ENCODE data around the gene AKAP9. TPM values are rescaled to one million over a fixed set of nuclear protein-coding genes. Genes with fewer than 3 reads are reported as not detected.
"Not testable (repeated sequence)": the region's sequence is repeated elsewhere in the genome, so short reads cannot be mapped to it uniquely, and the experiment has no call there.

Gene AKAP9
- total RNA-seq, 4 donors from 2014 or later, result 188 to 236 (median 192) TPM

DNA sequence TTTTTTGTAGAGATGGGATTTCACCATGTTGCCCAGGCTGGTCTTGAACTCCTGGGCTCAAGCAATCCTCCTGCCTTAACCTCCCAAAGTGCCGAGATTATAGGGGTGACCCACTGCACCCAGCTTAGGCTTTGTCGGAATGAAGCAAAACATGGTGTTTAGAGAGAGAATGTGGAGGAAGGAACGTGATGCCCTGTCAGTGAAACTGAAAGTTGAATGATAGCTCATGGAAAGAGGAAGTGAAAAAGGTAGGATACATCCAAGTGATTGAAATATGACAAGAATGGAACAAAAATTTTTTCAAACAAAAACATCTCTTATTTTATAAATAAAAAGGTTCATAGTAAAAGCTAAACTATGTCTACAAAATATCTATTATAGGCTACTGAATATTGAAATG is 5.9 kb downstream of the AKAP9 start:
- H3K27me3 ChIP-seq, result no peaks in the 10 kb centered on the region
- TF ChIP-seq POLR2A (IDR thresholded peaks at IDR 0.05), result no peak
- TF ChIP-seq, protein P1, sequence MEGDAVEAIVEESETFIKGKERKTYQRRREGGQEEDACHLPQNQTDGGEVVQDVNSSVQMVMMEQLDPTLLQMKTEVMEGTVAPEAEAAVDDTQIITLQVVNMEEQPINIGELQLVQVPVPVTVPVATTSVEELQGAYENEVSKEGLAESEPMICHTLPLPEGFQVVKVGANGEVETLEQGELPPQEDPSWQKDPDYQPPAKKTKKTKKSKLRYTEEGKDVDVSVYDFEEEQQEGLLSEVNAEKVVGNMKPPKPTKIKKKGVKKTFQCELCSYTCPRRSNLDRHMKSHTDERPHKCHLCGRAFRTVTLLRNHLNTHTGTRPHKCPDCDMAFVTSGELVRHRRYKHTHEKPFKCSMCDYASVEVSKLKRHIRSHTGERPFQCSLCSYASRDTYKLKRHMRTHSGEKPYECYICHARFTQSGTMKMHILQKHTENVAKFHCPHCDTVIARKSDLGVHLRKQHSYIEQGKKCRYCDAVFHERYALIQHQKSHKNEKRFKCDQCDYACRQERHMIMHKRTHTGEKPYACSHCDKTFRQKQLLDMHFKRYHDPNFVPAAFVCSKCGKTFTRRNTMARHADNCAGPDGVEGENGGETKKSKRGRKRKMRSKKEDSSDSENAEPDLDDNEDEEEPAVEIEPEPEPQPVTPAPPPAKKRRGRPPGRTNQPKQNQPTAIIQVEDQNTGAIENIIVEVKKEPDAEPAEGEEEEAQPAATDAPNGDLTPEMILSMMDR (IDR thresholded peaks at IDR 0.05), result no peak
- no peak overlapping the region for H3K27ac ChIP-seq
- H3K9me3 ChIP-seq, result no peaks in the 10 kb centered on the region
- H3K4me3 ChIP-seq, result no peak overlapping the region
- no peak for DNase-seq
- H3K4me1 ChIP-seq, result peaks cover 0 to 22% (median 0%) of the 10 kb centered on the region in 4 donors
- H3K36me3 ChIP-seq, result no peaks in the 10 kb centered on the region

DNA sequence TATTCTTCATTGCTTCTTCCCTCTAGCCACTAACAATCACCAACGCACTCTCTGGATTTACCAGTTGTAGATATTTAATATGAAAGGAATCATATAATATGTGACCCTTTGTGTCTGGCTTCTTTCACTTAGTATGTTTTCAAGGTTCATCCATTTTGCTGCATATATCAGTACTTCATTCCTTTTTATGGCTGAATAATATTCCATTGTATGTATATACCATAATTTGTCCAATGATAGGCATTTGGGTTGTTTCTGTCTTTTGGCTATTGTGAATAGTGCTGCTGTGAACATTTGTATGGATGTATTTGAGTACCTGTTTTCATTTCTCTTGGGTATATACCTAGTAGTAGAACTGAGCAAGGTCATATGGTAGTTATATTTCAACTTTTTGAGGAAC is 7.3 kb downstream of the AKAP9 start:
- Histone ChIP-seq H3K27me3 (no peaks in the 10 kb centered on the region), H3K9me3 (no peaks in the 10 kb centered on the region), H3K27ac (no peak overlapping the region), H3K36me3 (no peaks in the 10 kb centered on the region), H3K4me3 (no peak overlapping the region), H3K4me1 (peaks cover 0 to 12% (median 0%) of the 10 kb centered on the region in 4 donors)
- no peak for DNase-seq
- no peak for TF ChIP-seq POLR2A (IDR thresholded peaks at IDR 0.05)
- TF ChIP-seq, protein P1 (IDR thresholded peaks at IDR 0.05), result no peak

DNA sequence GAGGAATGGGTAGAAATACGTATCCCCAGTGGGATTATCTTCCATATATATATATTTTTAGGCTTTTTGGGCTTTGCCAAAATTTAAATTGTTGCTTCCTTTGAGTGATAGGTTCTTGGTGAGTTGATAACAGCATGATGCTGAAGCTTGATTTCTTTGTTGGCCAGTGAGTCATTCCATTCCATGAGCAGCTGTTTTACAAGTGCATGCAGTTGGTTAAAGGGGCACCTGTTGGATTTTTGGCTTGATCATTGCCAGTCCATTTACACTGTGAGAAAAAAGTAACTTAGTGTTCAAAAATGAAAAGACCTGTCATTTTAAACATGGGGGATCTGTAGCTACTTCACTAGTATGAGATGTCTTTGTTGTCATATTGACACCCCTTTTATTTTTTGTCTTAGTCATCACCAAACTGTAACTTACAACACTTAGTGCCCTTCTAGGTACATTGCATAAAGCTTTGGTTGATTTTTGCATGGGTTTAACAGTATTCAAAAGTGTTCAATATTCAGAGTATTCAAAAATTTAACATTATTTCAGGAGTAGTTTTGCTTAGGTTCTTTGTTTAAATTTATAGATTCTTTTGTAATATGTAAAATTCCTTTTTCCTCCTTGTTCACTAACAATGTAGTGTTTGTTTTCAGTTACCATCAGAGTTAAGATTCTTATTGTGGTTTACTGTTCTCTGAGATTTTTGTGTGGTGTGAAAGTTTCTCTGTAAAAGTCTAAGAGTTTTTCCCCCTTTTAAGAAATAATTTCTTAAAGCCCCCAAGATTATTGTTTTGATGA is 8.8 kb downstream of the AKAP9 start:
- H3K4me1 ChIP-seq, result peaks cover 0 to 7% (median 0%) of the 10 kb centered on the region in 4 donors
- no peaks in the 10 kb centered on the region for H3K9me3 ChIP-seq
- TF ChIP-seq, protein P1 (IDR thresholded peaks at IDR 0.05), result no peak
- no peak for TF ChIP-seq POLR2A (IDR thresholded peaks at IDR 0.05)
- H3K27me3 ChIP-seq, result no peaks in the 10 kb centered on the region
- no peak for DNase-seq
- H3K4me3 ChIP-seq, result no peak overlapping the region
- no peaks in the 10 kb centered on the region for H3K36me3 ChIP-seq
- no peak overlapping the region for H3K27ac ChIP-seq

DNA sequence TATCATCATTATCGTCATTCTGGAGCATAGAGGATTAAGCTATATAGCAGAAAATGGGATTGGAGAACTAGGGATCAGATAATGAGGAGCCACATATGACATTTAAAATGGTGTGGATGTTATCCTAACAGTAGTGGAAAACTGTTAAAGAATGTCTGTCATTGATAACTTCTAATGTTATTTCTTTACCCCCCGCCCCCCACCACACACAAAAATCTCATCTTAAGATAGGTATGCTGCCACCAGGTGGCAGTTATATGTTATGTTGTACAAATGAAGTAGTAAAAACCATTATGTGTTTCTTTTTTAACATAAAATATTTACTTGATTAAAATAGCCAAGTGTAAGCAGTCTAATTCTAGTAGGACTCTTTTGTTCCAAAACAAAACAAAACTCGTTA is 13.0 kb downstream of the AKAP9 start:
- Histone ChIP-seq H3K4me1 (no peaks in the 10 kb centered on the region), H3K4me3 (no peak overlapping the region), H3K36me3 (no peaks in the 10 kb centered on the region), H3K27me3 (no peaks in the 10 kb centered on the region), H3K27ac (no peak overlapping the region), H3K9me3 (no peaks in the 10 kb centered on the region)
- TF ChIP-seq, protein P1 (IDR thresholded peaks at IDR 0.05), result no peak
- no peak for TF ChIP-seq POLR2A (IDR thresholded peaks at IDR 0.05)
- DNase-seq, result no peak

DNA sequence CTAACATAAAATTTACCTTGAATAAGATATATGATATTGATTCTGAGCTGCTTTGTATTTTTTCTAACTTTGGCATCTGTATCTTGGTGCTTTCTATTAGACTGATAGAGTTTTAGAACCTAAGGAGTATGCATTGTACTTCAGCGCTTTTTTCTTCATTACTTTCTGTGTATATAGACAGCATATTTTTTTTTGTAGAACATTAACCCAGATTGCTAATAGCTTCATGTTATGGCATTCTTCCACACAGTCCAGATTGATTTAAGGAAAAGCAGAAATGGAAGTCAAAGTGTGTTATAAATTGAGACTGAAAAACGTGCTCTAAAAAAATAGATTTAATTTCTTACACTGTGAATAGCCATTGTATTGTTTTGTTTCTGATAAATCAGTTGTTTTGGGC is 15.8 kb downstream of the AKAP9 start:
- H3K27me3 ChIP-seq, H3K9me3 ChIP-seq, H3K4me1 ChIP-seq, H3K4me3 ChIP-seq, H3K36me3 ChIP-seq, DNase-seq, H3K27ac ChIP-seq: not testable (repeated sequence)

DNA sequence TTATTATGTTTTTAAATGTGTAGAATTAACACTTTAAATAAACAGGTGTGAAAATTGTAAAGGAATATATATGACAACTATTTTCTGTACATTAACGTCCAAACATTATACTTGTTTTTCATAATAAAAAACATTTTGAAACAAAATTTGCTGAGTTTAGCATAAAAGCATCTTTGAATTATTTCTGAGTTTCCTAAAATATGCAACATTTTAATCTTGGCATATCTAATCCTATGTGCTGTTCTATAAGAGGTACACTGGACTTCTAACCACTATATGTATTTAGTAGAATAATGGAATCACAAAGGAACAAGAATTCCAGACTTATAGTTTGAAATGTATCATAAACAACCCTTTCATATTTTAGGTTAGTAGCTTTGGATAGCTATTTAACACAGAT is 16.6 kb downstream of the AKAP9 start:
- Histone ChIP-seq H3K4me3 (no peak overlapping the region), H3K27me3 (no peaks in the 10 kb centered on the region), H3K27ac (no peak overlapping the region), H3K36me3 (no peaks in the 10 kb centered on the region), H3K4me1 (no peaks in the 10 kb centered on the region), H3K9me3 (no peaks in the 10 kb centered on the region)
- no peak for DNase-seq
- no peak for TF ChIP-seq POLR2A (IDR thresholded peaks at IDR 0.05)
- TF ChIP-seq, protein P1 (IDR thresholded peaks at IDR 0.05), result no peak

All from Peyer's patch (tissue), 4 donors.